Esophagus muscularis mucosa (tissue), 4 donors: ENCODE measurements around the gene TMEM154. TPM values are rescaled to one million over a fixed set of nuclear protein-coding genes. Genes with fewer than 3 reads are reported as not detected.

ENCODE experiments used
- DNase-seq: peaks from one replicate; pipeline ENCODE4 v3.0.0-alpha.2; 2017; ENCODE audit errors: extremely low spot score
- H3K27ac ChIP-seq, 4 donors: fragments of 200-600 bp; sonication (generic); replicated peaks in 1 of 4; 1 replicate in 3 of 4; 2 replicates in 1 of 4; pipeline ENCODE4 v1.5.1; 2016 to 2019; ENCODE audit warnings: mild to moderate bottlenecking in 1 of 4
- H3K27me3 ChIP-seq, 4 donors: fragments of 200-600 bp; sonication (generic); one replicate each; pipeline versions ENCODE4 v1.5.1 to v1.6.0; 2016 to 2019
- H3K36me3 ChIP-seq, 4 donors: fragments of 200-600 bp; sonication (generic); one replicate each; pipeline ENCODE4 v1.5.1; 2016 to 2019
- H3K4me1 ChIP-seq, 4 donors: fragments of 200-600 bp; sonication (generic); one replicate each; pipeline ENCODE4 v1.5.1; 2016 to 2019
- H3K4me3 ChIP-seq, 4 donors: fragments of 200-600 bp; sonication (generic); 1 replicate in 2 of 4; 2 replicates in 2 of 4; pipeline ENCODE4 v1.5.1; 2016 to 2019; ENCODE audit warnings: mild to moderate bottlenecking in 4 of 4, moderate library complexity in 1 of 4
- H3K9me3 ChIP-seq, 4 donors: fragments of 200-600 bp; sonication (generic); 1 replicate in 3 of 4; 2 replicates in 1 of 4; pipeline ENCODE4 v1.5.1; 2016 to 2019
- EP300 ChIP-seq: sonication (generic); formaldehyde crosslinking; IDR thresholded peaks from one replicate; pipeline ENCODE4 v1.6.1; 2017; ENCODE audit warnings: antibody characterized with exemption
- POLR2A ChIP-seq: fragments of 450-650 bp; IDR thresholded peaks from one replicate; pipeline ENCODE4 v1.6.1; 2017; ENCODE audit warnings: antibody characterized with exemption, moderate library complexity, mild to moderate bottlenecking, low read depth
- POLR2AphosphoS5 ChIP-seq, 2 donors: sonication (generic); formaldehyde crosslinking; IDR thresholded peaks; one replicate each; pipeline ENCODE4 v1.6.1; 2017; ENCODE audit warnings: antibody characterized with exemption in 2 of 2
- whole genome bisulfite sequencing: methylation state at CpG from one replicate; pipeline ENCODE4 v1.1.5; 2018; 5-methylcytosine and 5-hydroxymethylcytosine counted together
- intact Hi-C: fragments of 100-400 bp; cut with DNase I; formaldehyde crosslinking; loops from one replicate; pipeline ENCODE4 v1.15.1; 2023
- total RNA-seq, 4 donors: library from RNA; depleted of rRNA; stranded (reverse); fragments of >200 nt; gene quantifications; one replicate each; pipeline versions ENCODE4 v1.1.0 to v1.2.1, GENCODE V29; 2016
- TF ChIP-seq, protein P1 (sequence below), 3 experiments: fragments of 200-600 bp in 2 of 3; fragments of 450-650 bp in 1 of 3; sonication (generic) in 2 of 3; IDR thresholded peaks; one replicate each; pipeline ENCODE4 v1.5.1; 2017 to 2019; ENCODE audit warnings: antibody characterized with exemption in 3 of 3, mild to moderate bottlenecking in 2 of 3, moderate library complexity in 1 of 3

TMEM154 gene
- total RNA-seq, 4 donors from 2014 or later: 1.1 to 2.9 (median 2.3) TPM

GRCh38 chr4:152644130-152644529 is 35.7 kb downstream of the TMEM154 start:
- WGBS: 40% methylated on average over 4 of the region's 4 CpGs
- intact Hi-C loops: loop anchor here (5.0 kb wide), 1 partner anchor 187 kb away; no protein-coding TSS in a partner anchor

DNA sequence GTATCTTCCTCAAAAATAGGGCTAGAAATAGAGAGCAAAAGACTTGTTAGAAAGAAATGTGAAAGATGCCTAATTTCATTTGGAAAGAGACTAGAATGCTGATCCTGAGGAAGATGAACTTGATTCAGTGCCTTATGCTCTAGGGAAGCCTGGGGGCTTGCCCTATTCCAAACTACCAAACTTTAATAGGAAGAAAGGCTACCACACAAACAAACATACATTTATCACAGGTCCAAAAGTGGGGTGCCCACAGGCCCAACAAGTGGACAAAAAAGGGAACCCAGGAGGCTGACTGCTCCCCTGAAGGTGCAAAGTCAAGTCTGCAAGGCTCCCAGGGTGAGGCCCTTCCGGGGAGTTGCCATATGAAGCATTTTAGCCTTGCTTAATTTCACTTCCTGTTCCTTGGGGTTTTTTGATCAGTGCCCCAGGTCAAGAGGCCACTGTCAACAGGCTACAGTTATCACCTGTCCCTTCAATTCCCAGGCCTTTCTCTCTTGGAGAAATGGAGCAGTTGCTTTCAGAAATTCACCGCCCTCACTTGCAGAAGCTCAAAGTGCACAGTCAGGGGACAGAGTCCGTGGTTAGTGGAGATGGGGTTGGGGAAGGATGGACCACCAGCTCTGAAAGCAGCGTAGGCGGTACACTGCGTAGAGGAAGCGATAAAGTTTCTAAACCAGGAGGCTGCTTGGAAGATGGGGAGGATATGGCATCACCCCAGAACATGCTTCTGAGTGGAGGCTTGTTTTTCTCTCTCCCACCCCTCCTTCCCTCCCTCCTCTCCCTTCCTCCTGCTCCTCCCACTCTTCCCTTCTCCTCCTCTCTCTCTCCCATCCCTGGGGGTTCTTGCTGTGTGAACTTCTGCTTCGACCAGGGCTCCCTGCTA is 36.4 kb downstream of the TMEM154 start:
- H3K27ac ChIP-seq: no peak overlapping the region
- no peaks in the 10 kb centered on the region for H3K36me3 ChIP-seq
- H3K4me1 ChIP-seq: peaks cover 0 to 13% (median 8%) of the 10 kb centered on the region in 4 donors
- intact Hi-C loops: loop anchor here (5.0 kb wide), 1 partner anchor 186 kb away; no protein-coding TSS in a partner anchor
- TF ChIP-seq, protein P1, sequence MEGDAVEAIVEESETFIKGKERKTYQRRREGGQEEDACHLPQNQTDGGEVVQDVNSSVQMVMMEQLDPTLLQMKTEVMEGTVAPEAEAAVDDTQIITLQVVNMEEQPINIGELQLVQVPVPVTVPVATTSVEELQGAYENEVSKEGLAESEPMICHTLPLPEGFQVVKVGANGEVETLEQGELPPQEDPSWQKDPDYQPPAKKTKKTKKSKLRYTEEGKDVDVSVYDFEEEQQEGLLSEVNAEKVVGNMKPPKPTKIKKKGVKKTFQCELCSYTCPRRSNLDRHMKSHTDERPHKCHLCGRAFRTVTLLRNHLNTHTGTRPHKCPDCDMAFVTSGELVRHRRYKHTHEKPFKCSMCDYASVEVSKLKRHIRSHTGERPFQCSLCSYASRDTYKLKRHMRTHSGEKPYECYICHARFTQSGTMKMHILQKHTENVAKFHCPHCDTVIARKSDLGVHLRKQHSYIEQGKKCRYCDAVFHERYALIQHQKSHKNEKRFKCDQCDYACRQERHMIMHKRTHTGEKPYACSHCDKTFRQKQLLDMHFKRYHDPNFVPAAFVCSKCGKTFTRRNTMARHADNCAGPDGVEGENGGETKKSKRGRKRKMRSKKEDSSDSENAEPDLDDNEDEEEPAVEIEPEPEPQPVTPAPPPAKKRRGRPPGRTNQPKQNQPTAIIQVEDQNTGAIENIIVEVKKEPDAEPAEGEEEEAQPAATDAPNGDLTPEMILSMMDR (IDR thresholded peaks at IDR 0.05): no peak
- TF ChIP-seq POLR2A (no peak), EP300 (no peak), POLR2AphosphoS5 (IDR thresholded peaks at IDR 0.05) (no peak)
- no peak for DNase-seq
- no peaks in the 10 kb centered on the region for H3K27me3 ChIP-seq
- no peak overlapping the region for H3K4me3 ChIP-seq
- WGBS: 77% methylated on average over 8 of the region's 8 CpGs
- H3K9me3 ChIP-seq: no peaks in the 10 kb centered on the region

More at GRCh38 chr4:152644130-152644529, 35.7 kb downstream of the TMEM154 start:
- Histone ChIP-seq H3K27ac (no peak overlapping the region), H3K27me3 (no peaks in the 10 kb centered on the region), H3K9me3 (no peaks in the 10 kb centered on the region), H3K4me1 (peaks cover 0 to 13% (median 8%) of the 10 kb centered on the region in 4 donors), H3K36me3 (no peaks in the 10 kb centered on the region), H3K4me3 (no peak overlapping the region)
- TF ChIP-seq EP300: no peak
- TF ChIP-seq POLR2A: no peak
- TF ChIP-seq, protein P1 (IDR thresholded peaks at IDR 0.05): no peak
- no peak for TF ChIP-seq POLR2AphosphoS5 (IDR thresholded peaks at IDR 0.05)
- DNase-seq: no peak

DNA sequence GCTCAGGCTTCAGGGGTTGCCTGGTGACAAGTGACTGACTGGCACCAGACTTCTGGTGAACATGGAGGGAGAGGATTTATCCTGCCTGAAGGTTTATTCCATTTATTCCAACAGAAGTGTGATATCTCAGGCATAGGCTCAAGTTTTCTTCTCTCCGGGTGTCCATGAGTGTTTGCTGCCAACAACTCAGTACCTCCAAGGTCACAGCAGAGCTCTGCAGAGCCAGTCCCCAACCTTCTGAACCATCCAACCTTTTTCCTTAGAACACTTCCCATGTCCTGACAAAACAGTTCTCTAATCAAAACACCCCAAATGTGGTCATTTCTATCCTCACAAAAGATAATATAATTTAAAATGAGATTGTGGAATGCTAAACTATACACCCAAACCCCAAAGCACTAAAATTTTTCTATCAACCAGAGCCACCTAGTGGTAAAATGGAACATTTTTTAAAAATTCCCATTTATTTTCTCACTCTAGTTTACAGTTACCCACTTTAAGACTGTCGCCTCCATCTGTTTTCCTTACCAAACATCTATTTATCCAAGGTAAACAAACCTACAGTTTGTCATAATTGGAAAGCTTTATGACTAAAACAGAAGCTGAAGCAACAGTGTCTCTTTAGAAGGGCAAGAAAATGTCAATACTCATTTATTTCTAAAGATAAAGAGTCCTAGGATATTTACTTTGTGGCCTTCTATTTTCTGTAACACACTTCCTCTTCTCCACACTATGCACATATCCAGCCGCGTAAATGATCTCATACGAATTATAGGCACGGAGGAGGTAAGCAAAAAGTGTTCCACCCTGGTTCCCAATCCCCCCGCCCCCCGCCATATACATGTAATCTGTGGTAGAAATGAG is 39.5 kb downstream of the TMEM154 start:
- intact Hi-C loops: loop anchor here (1.0 to 5.0 kb wide), 2 partner anchors 140 to 183 kb away; no protein-coding TSS in a partner anchor
- Histone ChIP-seq H3K9me3 (no peaks in the 10 kb centered on the region), H3K27me3 (no peaks in the 10 kb centered on the region), H3K4me3 (no peak overlapping the region), H3K36me3 (no peaks in the 10 kb centered on the region), H3K27ac (no peak overlapping the region), H3K4me1 (peaks cover 0 to 13% (median 8%) of the 10 kb centered on the region in 4 donors)
- TF ChIP-seq, protein P1 (IDR thresholded peaks at IDR 0.05): peak; percentile 57 to 64 (median 57)
- no peak for TF ChIP-seq EP300
- TF ChIP-seq POLR2AphosphoS5 (IDR thresholded peaks at IDR 0.05): no peak
- no peak for TF ChIP-seq POLR2A
- DNase-seq: no peak
- 54% methylated on average over 8 of the region's 8 CpGs for WGBS

GRCh38 chr4:152635851-152636250 is 43.9 kb downstream of the TMEM154 start:
- no peaks in the 10 kb centered on the region for H3K9me3 ChIP-seq
- no peak overlapping the region for H3K27ac ChIP-seq
- H3K4me3 ChIP-seq: no peak overlapping the region
- H3K36me3 ChIP-seq: no peaks in the 10 kb centered on the region
- no peaks in the 10 kb centered on the region for H3K27me3 ChIP-seq
- 67% methylated on average over 4 of the region's 4 CpGs for WGBS
- H3K4me1 ChIP-seq: peaks cover 0 to 6% (median 2%) of the 10 kb centered on the region in 4 donors
- intact Hi-C loops: no loop called here
- DNase-seq: no peak
- TF ChIP-seq POLR2A (no peak), POLR2AphosphoS5 (IDR thresholded peaks at IDR 0.05) (no peak)
- TF ChIP-seq, protein P1 (IDR thresholded peaks at IDR 0.05): no peak
